HuH-7.5 (cell line): ENCODE results near the gene LMTK3.
"Not testable (repeated sequence)": the region's sequence is repeated elsewhere in the genome, so short reads cannot be mapped to it uniquely, and the experiment has no call there.

ENCODE experiments used
- DNase-seq: peaks from one replicate; pipeline ENCODE4 v3.0.0; 2011; ENCODE audit warnings: low spot score

LMTK3 gene

DNA sequence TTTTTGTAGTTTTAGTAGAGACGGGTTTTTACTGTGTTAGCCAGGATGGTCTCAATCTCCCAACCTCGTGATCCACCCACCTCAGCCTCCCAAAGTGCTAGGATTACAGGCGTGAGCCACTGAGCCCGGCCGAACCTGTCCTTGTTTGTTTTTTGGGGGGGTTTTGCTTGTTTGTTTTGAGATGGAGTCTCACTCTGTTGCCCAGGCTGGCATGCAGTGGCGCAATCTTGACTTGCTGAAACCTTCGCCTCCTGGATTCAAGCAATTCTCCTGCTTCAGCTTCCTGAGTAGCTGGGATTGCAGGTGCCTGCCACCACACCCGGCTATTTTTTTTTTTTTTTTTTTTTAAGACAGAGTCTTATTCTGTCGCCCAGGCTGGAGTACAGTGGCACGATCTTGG lies 24.9 kb downstream of the LMTK3 start:
- DNase-seq: not testable (repeated sequence)

DNA sequence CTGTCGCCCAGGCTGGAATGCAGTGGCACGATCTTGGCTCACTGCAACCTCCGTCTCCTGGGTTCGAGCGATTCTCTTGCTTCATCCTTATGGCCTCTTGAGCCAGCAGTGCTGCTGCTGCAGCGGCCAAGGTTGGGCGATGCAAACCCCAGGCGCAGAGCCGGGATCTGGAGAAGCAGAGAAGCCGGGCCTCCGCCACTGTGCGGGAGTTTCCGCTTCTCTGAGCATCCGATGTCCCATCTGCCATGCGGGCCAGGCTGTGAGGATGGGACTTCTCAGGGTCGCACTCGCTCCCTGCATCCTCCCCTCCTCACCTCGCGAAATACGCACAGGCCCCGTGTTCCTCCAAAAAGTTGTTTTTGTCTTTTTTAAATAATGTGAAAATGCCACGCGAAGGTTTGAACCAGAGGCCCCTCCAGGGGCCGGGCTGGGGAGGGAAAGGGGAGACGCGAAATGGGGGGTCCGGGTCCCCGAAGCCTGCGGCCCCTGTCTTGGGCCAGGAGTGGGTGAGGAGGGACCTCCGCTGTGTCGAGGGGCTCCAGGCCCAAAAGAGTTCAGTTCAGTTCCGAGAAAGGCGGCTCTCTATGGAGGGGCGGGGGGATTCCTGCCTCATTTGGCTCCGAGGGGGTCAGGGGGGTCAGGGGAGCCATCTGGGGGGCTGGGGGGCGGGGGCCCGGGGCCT lies 26.6 kb downstream of the LMTK3 start:
- no peak for DNase-seq

DNA sequence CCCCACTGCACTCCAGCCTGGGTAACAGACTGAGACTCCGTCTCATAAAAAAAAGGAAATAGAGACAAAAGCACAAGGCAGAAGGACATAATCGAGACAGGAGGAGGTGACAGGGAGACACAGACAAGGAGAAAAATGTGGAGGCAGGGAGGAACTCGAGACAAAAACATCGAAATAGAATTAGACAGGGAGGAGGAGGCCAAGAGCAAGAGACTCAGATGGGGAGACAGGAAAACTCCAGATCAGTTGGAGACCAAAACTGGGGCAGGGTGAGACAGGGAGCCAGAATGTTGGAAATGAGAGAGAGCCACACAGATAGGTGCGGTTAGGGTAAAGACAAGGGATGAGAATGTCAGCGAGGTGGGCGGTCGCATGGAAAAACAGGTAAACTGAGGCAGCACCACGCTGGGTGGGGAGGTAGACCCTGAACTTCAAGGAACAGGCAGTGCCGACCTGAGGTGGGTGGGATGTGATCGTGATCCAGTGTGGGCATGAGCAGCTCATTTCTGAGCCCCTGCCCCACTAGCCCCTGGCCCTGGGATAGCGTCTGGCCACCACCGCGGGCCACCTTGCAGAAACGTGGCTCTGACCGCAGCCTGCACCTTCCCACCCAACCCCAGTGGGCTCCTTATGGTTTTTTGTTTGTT lies 27.3 kb downstream of the LMTK3 start:
- no peak for DNase-seq

DNA sequence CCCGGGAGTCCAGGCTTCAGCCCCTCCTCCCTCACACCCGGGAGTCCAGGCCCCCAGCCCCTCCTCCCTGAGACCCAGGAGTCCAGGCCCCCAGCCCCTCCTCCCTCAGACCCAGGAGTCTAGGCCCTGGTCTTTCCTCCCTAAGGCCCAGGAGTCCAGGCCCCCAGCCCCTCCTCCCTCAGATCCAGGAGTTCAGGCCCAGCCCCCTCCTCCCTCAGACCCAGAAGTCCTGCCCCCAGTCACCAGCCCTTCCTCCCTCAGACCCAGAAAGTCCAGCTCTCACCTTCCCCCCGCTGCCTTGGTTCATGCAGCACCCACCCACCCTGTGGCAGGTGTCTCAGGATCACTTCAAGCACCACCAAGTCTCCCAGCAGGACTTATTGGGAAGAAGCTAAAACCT lies 28.3 kb downstream of the LMTK3 start:
- DNase-seq: no peak

DNA sequence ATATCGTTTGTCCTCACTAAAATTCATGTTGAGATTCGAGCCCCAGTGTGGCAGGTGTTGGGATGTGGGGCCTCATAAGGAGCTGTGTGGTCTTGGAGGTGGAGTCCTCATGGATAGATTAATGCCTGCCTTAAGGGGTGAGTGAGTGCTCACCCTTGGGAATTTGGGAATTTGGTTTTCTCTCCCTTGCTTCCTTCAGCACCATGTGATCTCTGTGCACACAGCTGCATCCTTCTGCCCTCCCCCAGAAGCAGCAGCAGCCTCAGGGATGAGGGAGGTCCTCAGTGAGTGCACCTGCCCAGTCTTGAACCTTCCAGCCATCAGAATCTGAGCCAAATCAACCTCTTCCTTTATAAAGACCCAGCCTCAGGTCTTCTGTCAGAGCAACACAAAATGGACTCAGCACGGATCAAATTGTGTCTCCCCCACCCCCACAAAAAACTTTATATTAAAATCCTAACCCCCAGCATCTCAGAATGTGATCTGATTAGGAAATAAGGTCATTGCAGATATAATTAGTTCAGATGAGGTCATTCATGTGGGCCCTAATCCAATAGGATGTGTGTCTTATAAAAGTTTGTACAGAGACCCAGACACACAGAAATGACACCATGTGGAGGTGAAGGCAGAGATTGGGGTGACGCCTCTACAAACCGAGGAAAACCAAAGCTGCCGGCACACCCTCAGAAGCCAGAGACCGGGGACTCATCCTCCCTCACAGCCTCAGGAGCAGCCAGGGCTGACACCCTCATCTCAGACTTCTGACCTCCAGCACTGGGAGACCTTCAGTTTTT lies 29.6 kb downstream of the LMTK3 start:
- DNase-seq: no peak

DNA sequence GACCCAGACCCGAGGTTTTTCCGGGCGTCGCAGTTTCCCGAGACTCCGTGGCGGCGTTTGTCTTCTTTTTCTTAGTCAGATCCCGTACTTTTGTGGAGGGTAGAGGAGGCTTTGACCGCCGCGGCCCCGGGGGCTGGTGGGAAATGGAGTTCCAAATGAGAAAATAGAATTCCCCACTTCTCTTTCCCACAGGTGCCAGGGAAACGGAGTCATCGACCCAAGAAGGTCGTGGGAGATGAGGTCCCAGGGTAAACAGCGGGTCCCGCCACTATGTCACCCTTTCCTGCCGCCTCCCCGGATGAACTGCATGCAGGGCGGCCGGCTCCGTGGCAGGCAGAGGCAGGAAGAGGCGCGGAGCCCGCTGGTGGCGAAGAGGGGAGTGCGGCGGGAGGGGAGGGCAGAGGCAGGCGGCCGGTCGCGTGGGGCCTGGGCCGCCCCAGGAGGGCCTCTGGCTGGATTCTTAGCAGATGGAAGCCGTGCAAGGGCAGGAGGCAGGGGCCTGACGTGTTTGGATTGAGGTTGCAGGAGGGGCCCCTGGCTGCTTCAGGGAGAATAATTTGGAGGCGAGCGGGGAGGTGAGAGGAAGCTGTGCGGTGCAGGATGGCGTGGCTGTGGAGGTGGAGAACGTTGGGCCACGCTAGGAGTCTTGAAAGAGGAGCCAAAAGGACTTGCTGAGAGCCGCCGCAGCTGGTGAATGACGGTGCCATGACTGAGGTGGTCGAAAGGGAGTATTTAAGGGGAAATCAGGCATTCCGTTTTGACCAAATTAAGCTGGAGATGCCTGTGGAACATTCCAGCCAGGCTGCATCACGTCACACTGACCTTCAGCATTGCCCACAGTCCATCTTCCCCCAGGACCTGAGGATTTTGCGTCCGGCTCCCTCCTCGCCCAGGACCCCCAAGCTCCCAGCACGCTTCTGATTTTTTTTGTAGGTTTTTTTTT lies 30.8 kb downstream of the LMTK3 start:
- no peak for DNase-seq

DNA sequence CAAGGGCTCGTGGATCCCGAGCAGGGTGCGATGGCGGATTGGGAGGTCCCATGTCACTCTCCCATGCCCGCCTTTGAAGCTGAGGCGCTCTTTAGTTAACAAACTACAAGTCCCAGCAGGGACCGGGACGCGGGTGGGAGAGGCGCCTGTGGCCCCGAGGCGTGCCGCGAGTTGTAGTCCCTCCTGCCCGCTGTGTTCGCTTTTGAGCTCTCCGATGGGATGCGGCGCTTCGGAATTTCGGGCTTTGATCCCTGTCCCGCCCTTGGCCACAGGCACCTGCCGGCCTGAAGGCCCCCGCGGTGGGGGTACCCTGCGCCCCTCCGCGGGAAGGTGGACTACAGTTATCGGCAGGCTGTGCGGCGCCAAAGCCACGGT lies 31.5 kb downstream of the LMTK3 start:
- no peak for DNase-seq

DNA sequence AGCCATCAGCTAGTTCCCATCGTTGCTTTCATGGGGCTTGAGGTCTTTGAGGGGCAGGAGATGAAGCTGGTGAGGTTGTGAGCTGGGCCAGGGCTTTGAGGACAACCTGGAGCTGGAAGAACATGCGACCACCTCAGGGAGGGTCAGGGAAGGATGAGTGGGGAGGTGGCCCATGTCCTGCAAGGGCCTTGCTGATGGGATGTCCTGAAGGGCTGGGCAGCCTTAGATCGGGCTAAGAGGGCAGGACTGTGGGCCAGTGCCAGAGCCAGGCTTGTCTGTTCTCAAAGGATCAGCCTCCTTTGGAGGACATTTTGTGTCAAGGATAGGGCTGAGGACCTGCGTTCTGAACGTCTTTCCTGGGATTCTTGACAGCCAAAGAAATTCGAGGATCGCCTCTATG lies 31.9 kb downstream of the LMTK3 start:
- DNase-seq: no peak

DNA sequence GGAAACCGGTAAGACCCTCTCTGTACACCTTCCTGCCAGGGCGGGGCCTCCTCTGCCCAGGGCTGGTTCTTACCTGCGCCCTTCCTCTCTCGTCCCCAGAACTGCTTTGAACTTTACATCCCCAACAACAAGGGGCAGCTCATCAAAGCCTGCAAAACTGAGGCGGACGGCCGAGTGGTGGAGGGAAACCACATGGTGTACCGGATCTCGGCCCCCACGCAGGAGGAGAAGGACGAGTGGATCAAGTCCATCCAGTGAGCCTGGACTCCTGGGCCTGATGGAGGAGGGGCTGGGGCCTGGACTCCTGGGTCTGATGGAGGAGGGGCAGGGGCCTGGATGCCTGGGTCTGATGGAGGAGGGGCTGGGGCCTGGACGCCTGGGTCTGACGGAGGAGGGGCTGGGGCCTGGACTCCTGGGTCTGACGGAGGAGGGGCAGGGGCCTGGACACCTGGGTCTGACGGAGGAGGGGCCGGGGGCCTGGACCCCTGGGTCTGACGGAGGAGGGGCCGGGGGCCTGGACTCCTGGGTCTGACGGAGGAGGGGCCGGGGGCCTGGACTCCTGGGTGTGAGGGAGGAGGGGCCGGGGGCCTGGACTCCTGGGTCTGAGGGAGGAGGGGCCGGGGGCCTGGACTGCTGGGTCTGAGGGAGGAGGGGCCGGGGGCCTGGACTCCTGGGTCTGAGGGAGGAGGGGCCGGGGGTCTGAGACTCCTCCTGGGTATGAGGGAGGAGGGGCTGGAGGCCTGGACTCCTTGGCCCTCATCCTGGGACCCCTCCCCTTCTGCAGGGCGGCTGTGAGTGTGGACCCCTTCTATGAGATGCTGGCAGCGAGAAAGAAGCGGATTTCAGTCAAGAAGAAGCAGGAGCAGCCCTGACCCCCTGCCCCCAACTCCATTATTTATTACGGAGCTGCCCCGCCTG lies 33.0 kb downstream of the LMTK3 start:
- no peak for DNase-seq

DNA sequence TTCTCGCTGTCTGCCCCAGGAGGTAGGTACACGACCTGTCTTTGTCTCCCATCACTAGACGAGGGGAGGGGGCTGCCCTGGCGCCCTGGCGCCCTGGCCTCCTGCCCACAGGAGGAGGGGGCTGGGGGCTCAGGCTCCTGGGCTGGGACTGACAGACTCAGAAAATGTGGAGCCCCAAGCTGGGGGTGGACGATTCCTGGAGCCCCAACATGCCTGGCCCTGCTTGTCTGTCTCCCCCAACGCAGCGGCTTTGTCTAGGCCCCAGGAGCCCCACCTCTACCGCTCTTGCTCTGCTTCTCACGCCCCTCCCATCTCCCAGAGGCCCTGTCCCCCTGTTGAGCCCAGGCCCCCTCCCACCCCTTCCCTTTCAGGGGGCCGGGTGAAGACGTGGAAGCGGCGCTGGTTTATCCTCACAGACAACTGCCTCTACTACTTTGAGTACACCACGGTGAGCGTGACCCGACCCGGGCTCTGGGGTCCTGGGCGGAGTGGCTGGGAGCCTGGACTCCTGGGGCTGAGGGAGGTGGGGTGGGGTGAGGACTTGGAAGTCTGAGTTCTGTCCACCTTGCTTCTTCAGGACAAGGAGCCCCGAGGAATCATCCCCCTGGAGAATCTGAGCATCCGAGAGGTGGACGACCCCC lies 33.8 kb downstream of the LMTK3 start:
- DNase-seq: no peak

DNA sequence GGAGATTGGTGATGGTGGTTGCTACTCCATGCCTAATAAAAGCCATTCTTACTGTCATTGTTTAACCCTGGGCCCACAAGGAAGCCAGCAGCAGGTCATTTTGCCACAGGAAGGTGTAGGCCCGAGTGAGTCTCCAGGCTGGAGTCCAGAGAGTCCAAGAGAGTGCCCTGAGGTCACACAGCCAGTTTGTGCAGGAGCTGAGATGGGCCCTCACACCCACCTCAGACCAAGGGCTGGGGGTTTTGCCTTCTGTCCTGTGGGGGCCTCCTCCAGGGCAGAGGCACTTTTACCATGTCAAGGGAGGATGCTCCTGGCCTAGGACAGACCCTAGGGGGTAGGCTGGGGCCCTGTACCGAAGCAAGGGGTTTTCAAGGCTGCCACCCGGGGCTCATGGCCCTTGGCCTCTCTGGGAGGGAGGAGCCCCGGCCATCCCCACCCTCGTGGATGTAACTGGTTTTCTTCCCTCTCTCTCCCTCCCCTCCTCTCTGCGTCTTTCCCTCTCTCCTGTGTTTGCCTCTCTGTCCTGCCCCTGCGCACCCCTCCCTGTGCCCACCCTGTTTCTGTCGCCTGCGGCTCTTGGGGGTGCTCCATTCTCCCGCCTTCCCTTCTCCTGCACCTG lies 34.5 kb downstream of the LMTK3 start:
- no peak for DNase-seq

DNA sequence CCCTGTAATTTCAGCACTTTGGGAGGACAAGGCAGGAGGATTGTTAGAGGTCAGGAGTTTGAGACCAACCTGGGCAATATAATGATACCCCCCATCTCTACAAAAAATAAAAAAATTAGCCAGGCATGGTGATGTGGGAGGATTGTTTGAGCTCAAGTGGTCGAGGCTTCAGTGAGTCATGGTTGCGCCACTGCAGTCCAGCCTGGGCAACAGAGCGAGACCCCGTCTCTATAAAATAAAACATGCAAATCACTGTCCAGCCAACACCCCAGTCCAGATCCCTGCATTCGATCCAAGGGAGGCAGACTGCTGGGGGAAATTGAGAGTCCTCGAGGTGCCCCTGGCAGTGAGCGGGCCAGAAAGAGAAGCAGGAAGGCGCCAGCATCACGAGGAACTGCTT lies 35.5 kb downstream of the LMTK3 start:
- DNase-seq: no peak

DNA sequence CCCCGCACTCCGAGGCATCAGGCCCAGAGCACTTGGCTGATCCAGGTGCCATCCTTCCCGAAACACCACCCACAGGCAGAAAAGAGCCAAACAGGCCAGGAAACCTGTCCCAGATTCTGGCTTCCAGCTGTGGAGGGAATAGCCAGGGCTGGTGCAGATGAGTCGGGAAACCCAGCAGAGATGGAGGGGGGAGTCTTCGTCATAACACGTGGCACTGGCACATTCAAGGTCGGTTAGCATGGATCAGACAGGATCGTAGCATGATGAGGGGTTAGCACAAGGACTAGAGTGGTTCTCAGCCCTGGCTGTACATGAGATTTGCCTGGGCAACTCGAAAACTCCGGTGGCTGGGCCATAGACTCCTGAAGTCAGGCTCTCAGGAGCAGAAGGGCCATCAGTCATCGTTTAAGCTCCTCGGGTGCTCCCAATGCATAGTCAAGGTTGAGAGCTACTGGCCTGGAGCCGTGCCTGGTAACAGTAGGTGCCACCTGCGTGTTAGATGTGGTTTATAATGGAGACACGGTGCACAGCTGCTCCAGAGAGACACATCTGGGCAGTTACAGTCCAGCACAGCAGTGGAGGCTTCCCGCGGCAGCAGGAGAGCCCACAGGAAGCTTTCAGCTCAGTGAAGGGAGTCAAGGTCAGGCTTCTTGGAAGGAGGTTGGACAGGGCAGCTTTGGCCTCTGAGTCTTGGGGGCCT lies 36.1 kb downstream of the LMTK3 start:
- DNase-seq: no peak

DNA sequence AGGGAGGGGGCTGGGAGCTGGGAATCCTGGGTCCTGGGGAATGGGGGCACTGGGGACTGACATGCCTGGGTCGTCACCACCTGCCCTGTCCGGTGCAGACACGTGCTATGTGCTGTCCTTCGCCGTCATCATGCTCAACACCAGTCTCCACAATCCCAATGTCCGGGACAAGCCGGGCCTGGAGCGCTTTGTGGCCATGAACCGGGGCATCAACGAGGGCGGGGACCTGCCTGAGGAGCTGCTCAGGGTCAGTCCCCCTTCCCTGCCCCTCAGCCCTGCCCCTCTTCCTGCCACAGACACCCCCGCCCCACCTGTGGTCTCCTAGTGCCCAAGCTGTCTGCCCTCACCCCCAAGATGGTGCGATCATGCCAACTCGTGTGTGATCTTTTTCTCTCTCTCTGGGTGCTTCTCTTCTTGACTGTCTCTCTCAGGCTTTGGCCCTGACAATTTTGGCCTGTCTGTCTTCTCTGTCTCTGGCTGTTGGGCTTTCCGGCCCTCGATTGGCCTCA lies 37.5 kb downstream of the LMTK3 start:
- DNase-seq: no peak

DNA sequence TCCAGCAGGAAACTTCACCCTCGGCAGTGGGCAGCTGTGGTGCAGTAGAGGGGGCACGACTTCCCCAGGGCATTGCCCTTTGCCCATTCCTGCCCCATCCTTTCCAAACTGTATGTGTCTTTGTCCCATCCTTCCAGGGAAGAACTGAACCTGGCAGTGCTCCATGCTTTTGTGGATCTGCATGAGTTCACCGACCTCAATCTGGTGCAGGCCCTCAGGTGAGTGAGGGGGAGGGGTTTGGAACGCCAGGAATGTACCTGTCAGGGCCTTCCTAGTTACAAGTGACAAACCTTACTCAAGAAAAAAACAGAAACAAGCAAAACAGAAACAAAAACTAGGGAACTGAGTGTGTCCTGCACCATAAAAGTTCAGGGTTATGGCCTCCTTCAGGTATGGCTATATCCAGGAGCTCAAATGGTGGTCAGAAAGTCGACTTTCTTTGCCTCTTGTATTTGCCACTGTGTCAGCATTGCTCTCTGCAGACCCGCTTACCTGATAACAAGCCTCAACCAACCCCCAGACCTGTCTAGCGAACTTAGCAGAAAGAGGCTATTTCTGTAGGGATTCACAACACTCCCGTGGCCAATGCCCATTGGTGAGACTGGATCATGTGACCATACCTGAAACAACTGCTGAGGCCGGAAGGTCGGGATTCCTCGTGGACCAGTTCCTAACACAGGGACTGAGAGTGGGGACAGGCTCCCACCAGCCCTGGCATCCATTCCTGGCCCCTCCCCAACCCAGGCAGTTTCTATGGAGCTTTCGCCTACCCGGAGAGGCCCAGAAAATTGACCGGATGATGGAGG lies 38.3 kb downstream of the LMTK3 start:
- no peak for DNase-seq

DNA sequence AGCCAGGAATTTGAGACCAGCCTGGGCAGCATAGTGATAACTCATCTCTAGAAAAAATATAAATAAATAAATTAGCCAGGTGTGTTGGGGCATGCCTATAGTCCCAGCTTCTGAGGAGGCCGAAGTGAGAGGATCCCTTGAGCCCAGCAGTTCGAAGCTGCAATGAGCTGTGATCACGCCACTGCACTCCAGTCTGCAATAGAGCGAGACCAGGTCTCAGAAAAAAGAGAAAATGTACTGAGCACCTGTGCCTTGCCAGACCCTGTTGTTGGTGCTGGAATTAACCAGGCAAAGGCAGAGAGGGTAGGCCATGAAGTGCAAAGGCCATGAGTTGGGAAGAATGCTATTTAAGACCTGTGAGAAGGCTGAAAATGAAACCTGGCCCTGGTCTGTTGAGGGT lies 39.8 kb downstream of the LMTK3 start:
- DNase-seq: no peak

DNA sequence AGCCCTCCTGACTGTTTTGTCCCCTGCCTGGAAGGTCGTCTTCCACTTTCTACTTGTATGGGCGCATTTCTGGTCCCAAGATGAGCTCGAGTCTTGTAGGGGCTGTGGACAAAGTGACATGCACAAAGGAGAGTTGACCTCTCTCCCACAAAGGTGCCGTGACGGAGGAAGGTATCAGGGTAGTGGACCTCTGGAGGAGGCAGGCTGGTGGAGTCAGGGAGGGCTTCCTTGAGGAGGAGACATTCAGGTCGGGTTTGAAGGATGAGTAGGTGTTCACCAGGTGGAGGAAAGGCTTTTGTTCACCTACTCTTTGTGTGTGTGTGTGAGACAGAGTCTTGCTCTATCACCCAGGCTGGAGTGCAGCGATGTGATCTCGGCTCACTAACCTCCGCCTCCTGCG lies 40.8 kb downstream of the LMTK3 start:
- DNase-seq: no peak

DNA sequence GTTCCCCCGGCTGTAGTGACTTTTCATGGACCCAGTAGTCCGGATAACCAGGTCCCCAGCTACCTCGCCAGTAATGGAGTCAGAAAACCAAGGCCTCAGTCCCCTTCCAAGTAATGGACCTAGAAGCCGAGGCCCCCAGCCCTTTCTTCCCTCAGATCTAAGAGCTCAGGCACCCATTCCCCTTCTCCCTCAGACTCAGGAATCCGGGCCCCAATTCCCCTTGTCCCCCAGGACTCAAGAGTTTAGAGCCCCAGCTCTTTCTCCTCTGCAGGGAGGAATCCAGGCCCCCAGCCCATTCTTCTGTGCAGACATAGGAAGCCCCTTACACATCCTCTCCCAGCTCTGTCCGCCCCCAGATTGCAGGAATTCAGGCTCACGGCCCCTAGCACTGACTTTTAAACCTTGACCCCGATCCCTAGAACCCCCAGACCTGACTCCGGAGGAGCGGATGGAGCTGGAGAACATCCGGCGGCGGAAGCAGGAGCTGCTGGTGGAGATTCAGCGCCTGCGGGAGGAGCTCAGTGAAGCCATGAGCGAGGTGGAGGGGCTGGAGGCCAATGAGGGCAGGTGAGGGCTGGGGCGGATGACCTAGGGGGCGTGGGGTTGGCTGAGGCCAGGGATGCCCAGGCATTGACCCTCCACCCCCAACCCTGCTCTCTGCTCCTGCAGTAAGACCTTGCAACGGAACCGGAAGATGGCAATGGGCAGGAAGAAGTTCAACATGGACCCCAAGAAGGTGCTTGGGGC lies 41.5 kb downstream of the LMTK3 start:
- DNase-seq: no peak
